HepG2 (cell line): ENCODE measurements around the gene POFUT1.

Source experiments
- ARNT2 ChIP-seq: sonication (generic); formaldehyde crosslinking; IDR thresholded peaks from 2 replicates; pipeline ENCODE4 v1.8.0; 2022; ENCODE audit warnings: mild to moderate bottlenecking, low read depth, missing genetic modification reagents, moderate library complexity
- CTCF ChIP-seq: sonication (generic); formaldehyde crosslinking; IDR thresholded peaks from 2 replicates; pipeline ENCODE4 v1.5.0; 2020; ENCODE audit warnings: mild to moderate bottlenecking, missing genetic modification reagents, moderate library complexity
- HDAC2 ChIP-seq: sonication (generic); formaldehyde crosslinking; IDR thresholded peaks from 2 replicates; pipeline ENCODE4 v1.4.0; 2020; ENCODE audit warnings: missing genetic modification reagents
- POLR2A ChIP-seq, 2 experiments: IDR thresholded peaks; 2 replicates each; pipeline ENCODE4 v1.6.1; 2011; ENCODE audit warnings: low read depth in 2 of 2, low read length in 2 of 2, mild to moderate bottlenecking in 1 of 2, moderate library complexity in 1 of 2; ENCODE audit not compliant: insufficient read depth in 1 of 2
- RXRA ChIP-seq: sonication (generic); formaldehyde crosslinking; IDR thresholded peaks from 2 replicates; pipeline ENCODE4 v1.5.1; 2020; ENCODE audit warnings: missing genetic modification reagents
- TCF7L2 ChIP-seq: IDR thresholded peaks from 2 replicates; pipeline ENCODE4 v1.6.1; 2011; ENCODE audit warnings: mild to moderate bottlenecking, low read depth, low read length, moderate library complexity
- THRA ChIP-seq: sonication (generic); formaldehyde crosslinking; IDR thresholded peaks from 2 replicates; pipeline ENCODE4 v1.4.0; 2020; ENCODE audit warnings: missing genetic modification reagents, borderline replicate concordance
- YY1 ChIP-seq: IDR thresholded peaks from 2 replicates; pipeline ENCODE4 v1.6.1; 2011; ENCODE audit warnings: low read length, low read depth, moderate library complexity, mild to moderate bottlenecking; ENCODE audit not compliant: insufficient read depth, insufficient replicate concordance
- ZBTB21 ChIP-seq: sonication (generic); formaldehyde crosslinking; IDR thresholded peaks from 2 replicates; pipeline ENCODE4 v1.4.0; 2020; ENCODE audit warnings: missing genetic modification reagents
- ZBTB49 ChIP-seq: sonication (generic); formaldehyde crosslinking; IDR thresholded peaks from 2 replicates; pipeline ENCODE4 v1.4.0; 2020; ENCODE audit warnings: missing genetic modification reagents, borderline replicate concordance
- ZFP1 ChIP-seq: IDR thresholded peaks from 2 replicates; pipeline ENCODE4 v1.6.1; 2016
- ZNF12 ChIP-seq: sonication (generic); formaldehyde crosslinking; IDR thresholded peaks from 2 replicates; pipeline ENCODE4 v1.5.0; 2020; ENCODE audit warnings: missing genetic modification reagents
- ZNF3 ChIP-seq: IDR thresholded peaks from 2 replicates; pipeline ENCODE4 v1.7.0; 2017; ENCODE audit warnings: inconsistent platforms

GRCh38 chr20:32199006-32199405 lies 8.7 kb upstream of the POFUT1 start:
- no peak for TF ChIP-seq YY1
- no peak for TF ChIP-seq TCF7L2
- TF ChIP-seq CTCF: no peak
- TF ChIP-seq ZFP1 (CRISPR knock-in tag): no peak
- TF ChIP-seq THRA (CRISPR knock-in tag): no peak
- TF ChIP-seq POLR2A (IDR thresholded peaks at IDR 0.05; ENCODE audit: insufficient read depth in 1 of 2, low read depth in 2 of 2, low read length in 2 of 2): no peak
- TF ChIP-seq ARNT2 (CRISPR knock-in tag): no peak
- TF ChIP-seq ZNF12: no peak
- TF ChIP-seq RXRA: no peak
- TF ChIP-seq ZNF3 (CRISPR knock-in tag): no peak
- TF ChIP-seq ZBTB49: no peak
- no peak for TF ChIP-seq HDAC2 (CRISPR knock-in tag)
- no peak for TF ChIP-seq ZBTB21 (CRISPR knock-in tag)
